ENCODE results near the gene UBR4.

Gene UBR4

GRCh38 chr1:19038732-19039131 lies 171.3 kb downstream of the UBR4 start:
- in situ Hi-C loops (cut with MboI; ENCODE audit: low sequenced_read_pairs), result no loop called here

DNA sequence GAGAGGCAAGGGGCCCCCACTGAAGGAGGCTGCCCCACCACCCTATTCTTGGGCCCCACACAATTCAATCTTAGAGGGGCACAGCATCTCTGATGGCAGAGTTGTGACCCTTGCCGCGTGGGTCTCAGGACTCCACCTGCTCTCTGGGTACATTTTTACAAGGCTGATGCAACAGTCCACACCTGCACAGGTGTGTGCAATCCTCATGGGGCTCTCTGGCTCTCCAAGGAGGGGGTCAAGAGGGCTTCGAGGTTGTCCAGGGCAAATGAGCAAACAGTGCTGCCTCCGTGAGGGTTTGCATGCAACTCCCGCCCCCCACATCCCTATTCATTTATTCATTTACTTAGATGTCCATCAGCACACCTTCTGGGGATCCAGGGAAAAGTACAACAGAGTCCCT lies 172.0 kb downstream of the UBR4 start:
- in situ Hi-C loops (cut with MboI; ENCODE audit: low sequenced_read_pairs), result no loop called here

DNA sequence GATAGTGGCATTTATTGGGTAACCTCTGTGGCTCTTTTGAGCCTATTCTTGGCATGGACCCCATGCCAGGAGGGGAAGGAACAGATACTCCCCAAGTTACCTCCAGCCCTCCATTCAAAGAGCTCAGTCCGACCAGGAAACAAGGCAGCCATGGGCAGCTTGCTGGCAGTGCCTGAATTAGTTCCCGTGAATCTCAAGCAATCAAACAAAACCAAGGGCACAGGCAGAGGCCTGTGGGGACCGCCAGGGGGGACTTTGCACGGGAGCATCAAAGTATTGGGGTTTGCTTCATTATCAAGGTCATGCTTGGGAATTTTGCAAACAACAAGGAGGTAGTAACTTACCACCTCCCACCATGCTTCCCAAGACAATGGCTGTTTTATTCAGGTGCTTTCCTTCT lies 172.4 kb downstream of the UBR4 start:
- in situ Hi-C loops (cut with MboI; ENCODE audit: low sequenced_read_pairs), result no loop called here

DNA sequence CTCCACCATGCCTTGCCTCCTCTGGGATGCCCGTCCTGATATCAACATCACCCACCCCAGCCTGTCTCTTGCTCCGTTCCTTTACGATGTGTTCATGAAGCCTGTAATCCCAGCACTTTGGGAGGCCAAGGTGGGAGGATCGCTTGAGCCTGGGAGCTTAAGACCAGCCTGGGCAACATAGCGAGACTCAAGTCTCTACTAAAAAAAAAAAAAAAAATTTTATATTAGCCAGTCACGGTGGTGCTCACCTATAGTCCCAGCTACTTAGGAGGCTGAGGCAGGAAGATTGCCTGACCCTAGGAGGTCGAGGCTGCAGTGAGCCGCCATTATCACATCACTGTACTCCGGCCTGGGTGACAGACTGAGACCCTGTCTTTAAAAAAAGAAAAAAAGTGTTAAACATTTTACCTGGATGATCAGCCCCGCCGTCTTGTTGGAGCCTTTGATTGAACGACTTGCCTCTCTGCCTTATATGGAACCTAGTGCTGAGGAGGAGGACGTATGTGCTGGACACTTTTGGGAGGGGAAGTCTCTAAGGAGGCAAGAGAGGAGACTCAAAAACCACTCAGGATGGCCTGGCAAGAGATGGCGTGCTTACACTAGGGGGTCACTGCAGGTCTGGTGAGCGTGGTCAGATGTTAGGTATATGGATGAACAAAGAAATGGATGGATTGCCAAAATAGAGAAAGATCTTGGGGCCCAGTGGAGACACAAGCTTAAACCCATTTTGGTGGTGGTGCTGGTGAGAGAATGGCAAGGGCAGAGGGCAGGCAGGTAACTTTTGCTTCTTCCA lies 173.1 kb downstream of the UBR4 start:
- in situ Hi-C loops (cut with MboI; ENCODE audit: low sequenced_read_pairs), result no loop called here

DNA sequence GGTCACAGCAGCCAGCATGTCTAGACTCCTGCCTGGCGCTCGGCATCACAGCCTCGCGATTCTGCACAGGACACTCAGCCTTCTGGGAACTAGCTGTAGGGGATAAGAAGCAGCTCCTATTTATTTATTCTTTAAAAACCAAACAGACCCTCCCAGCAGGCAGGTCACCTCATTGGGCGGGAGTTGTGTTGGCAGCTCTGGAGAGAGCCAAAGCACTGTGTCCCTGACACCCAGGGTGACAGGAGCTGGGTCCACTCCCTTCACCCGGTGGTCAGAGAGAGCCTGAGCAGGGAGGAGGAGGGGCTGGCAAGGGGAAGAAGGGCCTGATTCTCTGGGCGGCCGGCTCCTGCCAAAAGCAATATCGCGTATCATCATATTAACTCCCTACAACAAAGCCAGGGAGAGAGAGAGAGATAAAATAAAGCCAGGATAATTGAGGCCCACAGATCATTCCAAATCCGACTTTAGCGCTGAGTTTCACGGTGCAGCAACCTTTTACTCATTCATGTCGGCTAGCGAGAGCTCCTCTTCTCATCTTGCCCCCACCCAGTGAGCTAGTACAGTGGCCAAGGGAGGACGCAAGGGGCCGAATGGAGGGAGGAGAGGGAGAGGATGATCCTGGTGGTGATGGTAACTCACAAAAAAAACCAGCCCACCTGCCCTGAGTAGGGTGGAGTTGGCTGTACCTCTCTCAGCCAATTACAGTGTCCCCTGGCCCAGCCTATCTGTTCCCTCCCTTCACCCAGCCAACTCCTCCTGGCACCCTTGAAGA lies 173.8 kb downstream of the UBR4 start:
- in situ Hi-C loops (cut with MboI; ENCODE audit: low sequenced_read_pairs), result no loop called here

- in situ Hi-C loops (cut with MboI; ENCODE audit: low sequenced_read_pairs), result no loop called here
These were observed 174.6 kb downstream of the UBR4 start for GRCh38 chr1:19035377-19036040.

DNA sequence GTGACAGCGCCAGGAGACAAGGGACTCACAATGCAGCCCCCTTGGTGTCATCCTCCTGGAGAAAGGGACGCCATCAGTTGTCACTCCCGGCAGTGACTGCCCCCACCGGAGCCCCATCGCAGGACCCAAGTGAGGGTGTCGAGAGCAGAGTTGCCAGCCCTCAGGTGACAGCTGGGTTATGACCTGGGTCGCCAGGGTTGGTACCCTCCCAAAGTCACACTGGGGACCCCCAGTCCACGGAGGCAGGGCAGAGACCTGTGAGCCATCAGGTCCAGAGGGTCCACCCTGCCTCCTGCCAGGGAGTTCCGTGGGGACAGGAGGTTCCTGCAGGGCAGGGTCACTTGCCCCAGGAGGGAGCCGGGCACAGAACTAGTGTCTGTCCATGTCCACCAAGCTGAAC lies 175.3 kb downstream of the UBR4 start:
- in situ Hi-C loops (cut with MboI; ENCODE audit: low sequenced_read_pairs), result no loop called here

DNA sequence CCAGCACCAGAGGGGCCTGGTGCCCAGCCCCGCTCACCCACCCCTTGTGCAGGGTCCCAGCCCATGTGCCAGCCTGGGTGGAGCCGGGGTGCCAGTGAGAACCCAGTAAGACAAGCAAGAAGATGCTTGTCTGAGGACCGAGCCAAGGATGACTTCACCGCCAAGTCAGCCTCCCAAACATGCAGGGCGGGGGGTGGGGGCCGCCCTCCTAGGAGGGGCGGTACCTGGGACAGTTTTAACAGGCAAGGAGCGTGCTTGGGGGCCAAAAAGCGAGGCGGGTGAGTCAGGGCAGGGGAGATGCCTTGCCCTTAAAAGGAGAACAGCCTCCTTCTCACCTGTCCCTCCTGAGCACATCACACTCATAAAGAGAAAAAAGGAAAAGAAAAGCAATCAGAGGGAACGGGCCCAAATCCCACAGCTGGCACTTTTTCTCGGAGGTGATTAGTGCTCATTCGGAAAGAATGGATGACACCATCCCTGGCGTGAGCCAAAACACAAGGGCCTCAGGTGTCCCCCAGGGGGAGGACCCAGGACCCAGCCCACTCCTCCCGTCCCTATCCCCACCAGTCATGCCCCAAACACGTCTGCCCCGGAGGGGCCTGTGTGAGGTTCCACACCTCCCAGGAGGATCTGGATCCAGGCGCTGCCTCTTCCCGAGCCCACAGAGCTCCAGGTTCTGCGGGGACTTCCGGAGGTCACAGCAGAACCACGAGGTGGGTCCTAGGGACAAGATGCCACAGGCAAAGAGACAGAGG lies 176.0 kb downstream of the UBR4 start:
- in situ Hi-C loops (cut with MboI; ENCODE audit: low sequenced_read_pairs), result no loop called here

GRCh38 chr1:19033515-19033839 lies 176.6 kb downstream of the UBR4 start:
- in situ Hi-C loops (cut with MboI; ENCODE audit: low sequenced_read_pairs), result no loop called here

- in situ Hi-C loops (cut with MboI; ENCODE audit: low sequenced_read_pairs), result no loop called here
These were observed 177.2 kb downstream of the UBR4 start for GRCh38 chr1:19032701-19033514.

GRCh38 chr1:19032413-19032695 lies 177.7 kb downstream of the UBR4 start:
- in situ Hi-C loops (cut with MboI; ENCODE audit: low sequenced_read_pairs), result no loop called here

GRCh38 chr1:19029191-19030085 lies 180.6 kb downstream of the UBR4 start:
- in situ Hi-C loops (cut with MboI; ENCODE audit: low sequenced_read_pairs), result no loop called here

GRCh38 chr1:19028546-19029129 lies 181.4 kb downstream of the UBR4 start:
- in situ Hi-C loops (cut with MboI; ENCODE audit: low sequenced_read_pairs), result no loop called here

GRCh38 chr1:19028110-19028509 lies 182.0 kb downstream of the UBR4 start:
- in situ Hi-C loops (cut with MboI; ENCODE audit: low sequenced_read_pairs), result no loop called here
